Activated CD4-positive, alpha-beta T cell treated with anti-CD3 and anti-CD28 coated beads, Interleukin-2, amount 50 U/mL, for 48 hours (primary cell): ENCODE data around the gene RGL2.
"Not testable (repeated sequence)": the region's sequence is repeated elsewhere in the genome, so short reads cannot be mapped to it uniquely, and the experiment has no call there.

Source experiments
- DNase-seq, 2 experiments: peaks; one replicate each; pipeline ENCODE4 v3.0.0-alpha.2; 2020

The RGL2 gene

DNA sequence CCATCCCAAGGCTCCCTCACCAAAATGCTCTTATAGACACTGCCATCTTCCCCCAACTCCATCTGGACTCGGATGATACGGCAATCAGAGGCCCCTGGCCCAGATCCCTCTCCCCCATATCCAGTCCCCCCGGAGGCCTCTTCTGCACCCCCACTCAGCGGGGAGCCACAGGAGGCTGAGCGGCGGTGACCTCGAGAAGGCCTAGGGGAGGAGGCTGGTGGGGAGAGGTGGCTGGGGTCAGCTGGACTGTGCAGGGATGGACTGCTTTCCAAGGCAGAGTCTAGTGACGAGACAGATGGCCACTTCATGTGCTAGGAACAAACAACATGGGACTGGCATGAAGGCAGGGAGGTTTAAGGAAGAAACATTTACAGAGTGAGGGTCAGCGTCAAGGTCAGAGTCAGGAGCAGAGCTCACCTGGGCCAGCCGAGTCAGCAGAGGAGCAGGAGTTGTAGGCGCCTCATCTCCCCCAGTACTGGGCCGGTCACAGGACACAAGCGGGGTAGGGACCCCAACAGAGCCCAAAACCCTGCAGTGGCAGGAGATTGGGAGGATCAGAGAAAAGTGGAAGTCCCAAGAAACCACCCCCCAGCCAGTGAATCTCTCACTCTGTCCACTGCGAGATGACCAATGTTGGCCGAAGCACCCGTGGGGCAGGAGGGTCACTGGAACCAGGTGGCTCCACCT is 5.6 kb downstream of the RGL2 start:
- DNase-seq, result no peak

- DNase-seq, result no peak
These were observed 8.3 kb downstream of the RGL2 start for GRCh38 chr6:33290459-33290858.

DNA sequence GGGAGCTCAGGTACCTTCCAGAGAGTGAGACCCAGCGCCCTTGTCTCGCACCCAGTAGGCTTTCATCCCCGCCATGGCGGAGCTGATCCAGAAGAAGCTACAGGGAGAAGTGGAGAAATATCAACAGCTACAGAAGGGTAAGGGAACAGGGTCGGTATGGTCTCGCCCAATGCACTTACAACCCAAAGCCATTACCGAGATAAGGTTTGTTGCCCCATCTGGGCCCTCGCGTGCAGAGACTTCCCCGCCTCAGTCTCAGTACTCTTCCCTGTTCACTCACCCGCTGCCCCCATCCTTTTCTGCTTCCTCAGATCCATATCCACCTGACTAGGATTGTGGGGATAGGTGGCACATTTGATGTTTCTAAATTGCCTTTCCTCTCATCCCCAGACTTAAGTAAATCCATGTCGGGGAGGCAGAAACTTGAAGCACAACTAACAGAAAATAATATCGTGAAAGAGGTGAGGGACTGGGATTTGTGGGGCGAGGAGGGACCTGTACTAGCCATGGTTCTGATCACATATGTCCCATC is 8.9 kb downstream of the RGL2 start:
- DNase-seq, result no peak

DNA sequence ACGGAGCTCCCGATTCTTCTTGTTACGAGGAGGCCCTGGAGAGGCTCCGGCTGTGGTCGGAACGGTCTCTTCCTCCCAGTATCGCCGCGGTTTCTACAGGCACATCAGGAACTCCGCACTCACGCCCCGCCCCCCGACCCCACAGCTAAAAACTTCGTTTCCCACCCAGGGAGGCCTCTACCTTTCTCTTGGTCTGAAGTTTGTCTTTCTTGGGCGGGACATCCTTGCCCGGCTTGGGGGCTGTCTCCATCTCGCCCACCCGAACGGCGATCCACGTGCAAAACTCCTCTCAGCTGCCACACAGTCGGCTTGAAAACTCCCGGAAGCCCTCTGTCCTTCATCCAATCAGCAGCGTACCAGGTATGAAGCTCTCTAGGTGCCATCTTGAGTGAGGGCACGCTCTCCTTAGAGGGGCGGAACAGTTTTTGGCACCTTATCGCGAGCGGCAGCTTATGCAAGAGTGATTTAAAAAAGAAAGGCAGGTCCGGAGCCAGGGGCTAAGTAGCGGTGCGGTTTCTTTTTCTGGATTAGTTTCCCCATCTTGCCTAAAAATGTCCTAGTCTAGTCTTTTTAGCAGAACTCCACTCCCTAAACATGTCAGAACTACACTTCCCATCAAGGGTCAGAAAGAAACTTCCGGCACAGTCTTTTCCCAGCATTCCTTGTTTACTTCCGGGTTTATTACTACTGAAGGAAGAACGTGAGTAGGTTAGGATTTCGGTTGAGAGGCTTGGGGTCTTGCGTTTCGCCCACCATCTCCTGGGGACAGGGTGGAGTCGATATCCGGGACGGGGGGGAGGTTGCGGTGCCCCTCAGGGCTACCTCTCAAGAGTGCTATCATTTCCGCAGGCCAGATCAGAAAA is 9.6 kb downstream of the RGL2 start, which contains the start of the genes PFDN6 and WDR46:
PFDN6 (plus strand) TSS at position 681 of the 863 bp plus-strand sequence. CDS start 256 bp downstream, outside the sequence.
WDR46 (minus strand) TSS at position 319 of the 863 bp plus-strand sequence; CDS start at position 250, 69 bp downstream.
- peak; percentile 75 to 83 for DNase-seq

GRCh38 chr6:33288141-33288920 is 10.4 kb downstream of the RGL2 start:
- DNase-seq, result no peak

DNA sequence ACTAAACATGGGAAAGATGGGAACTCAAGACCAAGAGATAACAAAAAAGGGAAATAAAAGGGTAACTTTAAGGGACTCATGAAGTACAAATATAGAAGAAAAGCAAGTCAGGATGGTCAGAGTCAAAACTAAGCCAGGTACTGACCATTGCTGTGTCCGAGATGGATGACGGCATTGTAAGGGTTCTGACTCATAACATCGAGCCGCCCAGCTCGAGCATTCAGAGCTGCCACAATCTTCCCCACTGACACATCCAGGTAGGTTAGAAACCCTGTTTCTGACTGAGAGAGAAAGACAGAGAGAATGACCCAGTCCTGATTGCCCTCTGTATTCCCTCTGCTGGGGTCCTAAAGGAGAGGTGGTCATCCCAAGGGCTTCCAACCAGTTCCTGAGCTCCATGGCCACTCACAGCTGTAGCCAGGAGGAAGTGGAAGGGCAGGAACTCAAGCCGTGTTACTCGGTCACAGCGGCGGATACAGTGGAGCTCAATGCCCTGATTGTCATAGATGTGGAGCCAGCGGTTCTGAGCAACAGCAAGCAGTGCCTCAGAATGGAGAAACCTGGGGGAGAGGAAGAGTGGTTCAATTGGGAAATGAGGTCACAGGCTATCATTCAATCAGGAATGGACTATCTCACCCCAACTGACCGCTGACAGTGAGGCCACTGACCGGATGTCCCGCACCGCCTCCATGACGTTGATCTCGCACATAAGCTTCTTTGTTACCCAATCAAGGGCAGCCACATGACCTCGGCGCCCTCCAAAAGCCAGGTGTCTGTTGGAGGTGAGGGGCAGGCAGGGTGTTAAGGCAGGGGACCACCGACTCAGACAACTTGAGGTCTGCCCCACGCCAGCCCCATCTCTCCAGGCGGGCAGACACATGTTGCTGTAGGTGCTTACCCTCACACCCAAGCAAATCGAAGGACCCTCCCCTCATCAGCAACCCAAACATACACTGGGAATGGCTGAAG is 11.5 kb downstream of the RGL2 start:
- no peak for DNase-seq

DNA sequence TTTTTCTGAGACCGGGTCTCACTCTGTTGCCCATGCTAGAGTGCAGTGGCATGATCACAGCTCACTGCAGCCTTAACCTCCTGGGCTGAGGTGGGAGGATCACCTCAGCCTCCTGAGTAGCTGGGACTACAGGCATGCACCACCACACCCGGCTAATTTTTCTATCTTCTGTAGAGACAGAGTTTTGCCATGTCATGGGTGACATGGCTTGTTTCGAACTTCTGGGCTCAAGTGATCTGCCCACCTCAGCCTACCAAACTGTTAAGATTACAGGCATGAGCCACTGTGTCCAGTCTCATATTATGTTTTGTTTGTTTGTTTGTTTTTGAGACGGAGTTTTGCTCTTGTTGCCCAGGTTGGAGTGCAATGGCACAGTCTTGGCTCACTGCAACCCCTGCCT is 13.5 kb downstream of the RGL2 start:
- not testable (repeated sequence) for DNase-seq

DNA sequence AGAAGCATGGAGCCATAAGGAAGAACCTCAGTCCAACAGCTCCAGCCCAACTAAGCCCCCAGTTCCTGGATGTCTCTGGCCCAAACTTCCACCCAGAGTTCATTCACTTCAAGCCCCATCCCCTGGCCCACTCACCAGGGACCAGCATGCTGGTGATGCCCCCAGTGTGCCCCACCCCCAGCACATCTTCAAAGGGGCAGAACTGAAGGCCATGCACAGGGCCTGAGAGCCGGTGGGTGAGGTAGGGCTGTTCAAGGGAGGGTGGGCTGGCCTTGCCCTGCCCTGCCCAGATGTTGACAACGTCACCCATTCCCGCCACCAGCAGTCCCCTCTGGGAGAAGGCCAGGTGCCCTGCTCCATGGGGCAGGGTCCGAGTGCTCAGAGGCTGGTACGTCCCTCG is 18.2 kb downstream of the RGL2 start:
- no peak for DNase-seq

- no peak for DNase-seq
These were observed 18.7 kb downstream of the RGL2 start for GRCh38 chr6:33279971-33280511.

- DNase-seq, result no peak
These were observed 19.5 kb downstream of the RGL2 start for GRCh38 chr6:33279257-33279695.

- no peak for DNase-seq
These were observed 19.9 kb downstream of the RGL2 start for GRCh38 chr6:33278810-33279209.

DNA sequence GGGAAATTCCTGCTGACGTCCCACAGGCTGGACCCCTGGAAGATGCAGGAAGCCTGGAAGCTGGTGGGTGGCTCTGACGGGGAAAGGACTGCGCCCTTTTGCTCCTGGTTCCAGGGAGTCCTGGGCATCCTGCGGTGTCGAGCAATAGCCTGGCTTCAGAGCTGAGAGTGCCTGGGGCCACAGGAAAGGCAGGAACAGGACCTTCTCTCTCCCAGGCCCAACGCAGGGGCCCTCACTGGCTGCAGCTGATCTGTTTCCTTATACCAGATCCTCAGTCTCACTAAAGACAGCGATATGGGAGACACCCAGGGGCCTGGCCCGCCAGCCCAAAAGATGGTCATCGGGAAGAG is 20.4 kb downstream of the RGL2 start:
- no peak for DNase-seq

GRCh38 chr6:33277663-33278391 is 20.9 kb downstream of the RGL2 start:
- peak in 1 of 2 experiments; percentile 40 for DNase-seq

DNA sequence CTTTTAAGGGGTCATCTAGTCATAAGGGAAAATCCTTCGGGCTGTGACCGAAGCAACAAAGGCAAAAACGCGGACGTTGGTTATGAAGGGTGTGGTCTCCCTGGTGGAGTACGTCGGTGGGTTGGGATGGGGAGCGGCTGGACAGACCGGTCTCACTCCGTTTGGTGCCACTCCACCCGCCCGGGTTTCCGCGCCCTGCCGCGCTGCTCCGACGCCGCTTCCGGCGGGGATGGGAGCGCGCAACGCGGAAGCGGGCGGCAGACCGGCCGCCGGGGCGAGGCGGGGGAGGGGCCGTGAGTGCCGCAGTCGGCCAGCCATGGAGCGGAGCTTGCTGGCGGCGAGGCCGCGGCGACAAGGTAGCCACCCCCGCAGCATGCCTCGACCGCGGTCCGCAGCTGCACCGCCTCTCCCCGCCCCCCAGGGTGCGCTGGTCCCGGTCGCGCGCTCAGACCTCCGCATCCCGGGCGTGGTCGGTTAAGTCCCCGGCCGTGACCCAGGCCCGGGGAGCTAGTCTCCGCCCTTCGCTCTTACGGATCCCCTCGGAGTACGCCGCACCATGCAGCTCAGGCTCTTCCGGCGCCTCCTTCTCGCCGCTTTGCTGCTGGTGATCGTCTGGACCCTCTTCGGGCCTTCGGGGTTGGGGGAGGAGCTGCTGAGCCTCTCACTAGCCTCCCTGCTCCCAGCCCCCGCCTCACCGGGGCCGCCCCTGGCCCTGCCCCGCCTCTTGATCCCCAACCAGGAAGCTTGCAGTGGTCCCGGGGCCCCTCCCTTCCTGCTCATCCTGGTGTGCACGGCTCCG is 21.7 kb downstream of the RGL2 start, which contains the start of gene B3GALT4:
B3GALT4 (plus strand) TSS at position 260 of the 799 bp plus-strand sequence; CDS start at position 557, 297 bp downstream.
- peak; percentile 80 to 86 for DNase-seq

DNA sequence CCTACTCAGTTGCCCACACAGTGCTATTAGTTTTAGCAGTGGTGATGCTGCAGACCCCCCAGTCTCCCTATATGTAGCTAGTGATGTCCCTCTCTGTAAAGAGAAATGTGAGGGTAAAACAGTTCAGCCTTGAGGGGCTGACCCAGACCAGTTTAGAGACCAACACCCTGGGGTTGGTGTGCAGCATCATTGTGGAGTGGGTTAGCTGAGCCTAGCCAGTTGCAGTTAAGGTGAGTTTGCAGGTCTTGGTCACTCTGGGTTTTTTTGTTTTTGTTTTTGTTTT is 22.2 kb downstream of the RGL2 start:
- DNase-seq, result no peak

- DNase-seq, result not testable (repeated sequence)
These were observed 22.8 kb downstream of the RGL2 start for GRCh38 chr6:33275795-33276580.

GRCh38 chr6:33273924-33274902 is 24.5 kb downstream of the RGL2 start:
- no peak for DNase-seq
